GM23338 (cell line): ENCODE data around the gene PLCXD3. TPM values are rescaled to one million over a fixed set of nuclear protein-coding genes. Genes with fewer than 3 reads are reported as not detected.

ENCODE experiments used
- ATAC-seq: fragments of 200-7000 bp; cut with Tn5 transposase; 3 replicates; pipeline ENCODE4 v1.9.1; 2020
- DNase-seq: peaks from one replicate; pipeline ENCODE4 v3.0.0-alpha.2; 2015; ENCODE audit warnings: low spot score
- H2AFZ ChIP-seq: fragments of 200-600 bp; sonication (generic); 2 replicates; pipeline ENCODE4 v1.8.0; 2016; ENCODE audit warnings: antibody characterized with exemption, mild to moderate bottlenecking, moderate library complexity
- H3F3A ChIP-seq: fragments of 200-600 bp; sonication (generic); replicated peaks from 2 replicates; pipeline ENCODE4 v1.8.0; 2017; ENCODE audit warnings: antibody characterized with exemption, mixed run types, low read depth
- H3K27ac ChIP-seq: fragments of 200-600 bp; sonication (generic); 2 replicates; pipeline ENCODE4 v1.6.1; 2016; ENCODE audit warnings: low read depth
- H3K27me3 ChIP-seq: fragments of 200-600 bp; sonication (generic); 2 replicates; pipeline ENCODE4 v1.8.0; 2016; ENCODE audit warnings: mild to moderate bottlenecking, mixed run types, moderate library complexity; ENCODE audit not compliant: insufficient read depth
- H3K36me3 ChIP-seq: fragments of 200-600 bp; sonication (generic); 2 replicates; pipeline ENCODE4 v1.8.0; 2016; ENCODE audit warnings: mild to moderate bottlenecking; ENCODE audit not compliant: insufficient read depth
- H3K4me1 ChIP-seq: fragments of 200-600 bp; sonication (generic); 2 replicates; pipeline ENCODE4 v1.8.0; 2016; ENCODE audit warnings: mild to moderate bottlenecking, moderate library complexity; ENCODE audit not compliant: insufficient read depth
- H3K4me2 ChIP-seq: fragments of 200-600 bp; sonication (generic); 2 replicates; pipeline ENCODE4 v1.7.1; 2017; ENCODE audit warnings: mixed run types
- H3K4me3 ChIP-seq: fragments of 200-600 bp; sonication (generic); 2 replicates; pipeline ENCODE4 v1.6.1; 2016; ENCODE audit warnings: mixed run types
- H3K79me2 ChIP-seq: fragments of 200-600 bp; sonication (generic); replicated peaks from 2 replicates; pipeline ENCODE4 v1.8.0; 2017; ENCODE audit warnings: mild to moderate bottlenecking; ENCODE audit not compliant: insufficient read depth
- H3K9me2 ChIP-seq: fragments of 200-600 bp; sonication (generic); 2 replicates; pipeline ENCODE4 v1.8.0; 2017; ENCODE audit not compliant: insufficient read depth
- H4K20me1 ChIP-seq: fragments of 200-600 bp; sonication (generic); replicated peaks from 2 replicates; pipeline ENCODE4 v1.8.0; 2017; ENCODE audit warnings: mild to moderate bottlenecking; ENCODE audit not compliant: insufficient read depth
- H3K27ac Mint-ChIP-seq: 2 replicates; pipeline ENCODE4 v1.8.0; 2020; ENCODE audit warnings: inconsistent platforms, mild to moderate bottlenecking, moderate library complexity, mixed read lengths
- H3K27me3 Mint-ChIP-seq: 3 replicates; pipeline ENCODE4 v1.8.0; 2022; ENCODE audit warnings: low read depth, mild to moderate bottlenecking, moderate library complexity, mixed read lengths, inconsistent platforms; ENCODE audit not compliant: insufficient read depth, poor library complexity
- H3K36me3 Mint-ChIP-seq: 3 replicates; pipeline ENCODE4 v1.8.0; 2021; ENCODE audit warnings: low read depth, mild to moderate bottlenecking, inconsistent platforms, moderate library complexity, mixed read lengths
- H3K4me1 Mint-ChIP-seq: 3 replicates; pipeline ENCODE4 v1.8.0; 2020; ENCODE audit warnings: mild to moderate bottlenecking, inconsistent platforms, mixed read lengths
- H3K4me3 Mint-ChIP-seq: 3 replicates; pipeline ENCODE4 v1.8.0; 2021; ENCODE audit warnings: moderate library complexity, mild to moderate bottlenecking, inconsistent platforms, mixed read lengths
- H3K9me3 Mint-ChIP-seq: 3 replicates; pipeline ENCODE4 v1.8.0; 2020; ENCODE audit warnings: moderate library complexity, mild to moderate bottlenecking, inconsistent platforms, mixed read lengths
- CREB1 ChIP-seq: fragments of 250-450 bp; sonication (Bioruptor Pico); IDR thresholded peaks from 2 replicates; pipeline ENCODE4 v1.5.0; 2020; ENCODE audit warnings: low read depth, mild to moderate bottlenecking, moderate library complexity
- EZH2 ChIP-seq: fragments of 200-600 bp; sonication (generic); IDR thresholded peaks from one replicate; pipeline ENCODE4 v1.8.0; 2017; ENCODE audit warnings: antibody characterized with exemption, mild to moderate bottlenecking, low read depth; ENCODE audit not compliant: unreplicated experiment
- EZH2phosphoT487 ChIP-seq: fragments of 200-600 bp; sonication (generic); IDR thresholded peaks from one replicate; pipeline ENCODE4 v1.8.1; 2018; ENCODE audit warnings: antibody characterized with exemption; ENCODE audit not compliant: unreplicated experiment
- JUNB ChIP-seq: IDR thresholded peaks from one replicate; pipeline ENCODE4 v1.6.1; 2016; ENCODE audit warnings: antibody characterized with exemption; ENCODE audit not compliant: unreplicated experiment
- NANOG ChIP-seq: IDR thresholded peaks from 2 replicates; pipeline ENCODE4 v1.6.1; 2016; ENCODE audit warnings: antibody characterized with exemption, borderline replicate concordance
- POLR2AphosphoS5 ChIP-seq: IDR thresholded peaks from 2 replicates; pipeline ENCODE4 v1.6.1; 2016; ENCODE audit warnings: antibody characterized with exemption, low read depth
- STAT1 ChIP-seq: IDR thresholded peaks from one replicate; pipeline ENCODE4 v1.6.1; 2016; ENCODE audit warnings: antibody characterized with exemption; ENCODE audit not compliant: unreplicated experiment
- ZNF114 ChIP-seq: fragments of 250-450 bp; sonication (Bioruptor Pico); IDR thresholded peaks from 2 replicates; pipeline ENCODE4 v1.5.0; 2020; ENCODE audit warnings: mild to moderate bottlenecking, moderate library complexity
- ZNF331 ChIP-seq: fragments of 250-450 bp; sonication (Bioruptor Pico); IDR thresholded peaks from 2 replicates; pipeline ENCODE4 v1.5.0; 2020; ENCODE audit warnings: low read depth, mild to moderate bottlenecking, moderate library complexity
- polyA plus RNA-seq: library from polyadenylated mRNA; unstranded; fragments of >200 nt; fragmentation: Nextera tagmentation; extraction: Ambion mirVana; gene quantifications from 2 replicates; pipeline ENCODE4 v1.2.1, GENCODE V29; 2016
- total RNA-seq: library from RNA; depleted of rRNA; stranded (reverse); fragments of >200 nt; shearing (Covaris generic); gene quantifications from 2 replicates; pipeline ENCODE4 v1.2.3, GENCODE V29; 2014
- TF ChIP-seq, protein P1 (sequence below), 2 experiments: fragments of 200-600 bp in 1 of 2; sonication (generic) in 1 of 2; conservative IDR thresholded peaks; 2 replicates each; pipeline versions ENCODE4 v1.5.1 to v1.6.1; 2016 to 2017; ENCODE audit warnings: antibody characterized with exemption in 2 of 2, low read depth in 2 of 2, mild to moderate bottlenecking in 2 of 2, moderate library complexity in 1 of 2
- TF ChIP-seq, protein P2 (sequence below): IDR thresholded peaks from one replicate; pipeline ENCODE4 v1.6.1; 2018; ENCODE audit warnings: antibody characterized with exemption; ENCODE audit not compliant: unreplicated experiment
- TF ChIP-seq, protein P3 (sequence below): IDR thresholded peaks from 2 replicates; pipeline ENCODE4 v1.6.1; 2016; ENCODE audit warnings: antibody characterized with exemption
- TF ChIP-seq, protein P4 (sequence below): fragments of 250-450 bp; sonication (Bioruptor Pico); IDR thresholded peaks from 2 replicates; pipeline ENCODE4 v1.5.0; 2020; ENCODE audit warnings: mild to moderate bottlenecking, moderate library complexity

The PLCXD3 gene
- total and polyA plus RNA-seq, 2 experiments from 2014 or later: 0.03 TPM

DNA sequence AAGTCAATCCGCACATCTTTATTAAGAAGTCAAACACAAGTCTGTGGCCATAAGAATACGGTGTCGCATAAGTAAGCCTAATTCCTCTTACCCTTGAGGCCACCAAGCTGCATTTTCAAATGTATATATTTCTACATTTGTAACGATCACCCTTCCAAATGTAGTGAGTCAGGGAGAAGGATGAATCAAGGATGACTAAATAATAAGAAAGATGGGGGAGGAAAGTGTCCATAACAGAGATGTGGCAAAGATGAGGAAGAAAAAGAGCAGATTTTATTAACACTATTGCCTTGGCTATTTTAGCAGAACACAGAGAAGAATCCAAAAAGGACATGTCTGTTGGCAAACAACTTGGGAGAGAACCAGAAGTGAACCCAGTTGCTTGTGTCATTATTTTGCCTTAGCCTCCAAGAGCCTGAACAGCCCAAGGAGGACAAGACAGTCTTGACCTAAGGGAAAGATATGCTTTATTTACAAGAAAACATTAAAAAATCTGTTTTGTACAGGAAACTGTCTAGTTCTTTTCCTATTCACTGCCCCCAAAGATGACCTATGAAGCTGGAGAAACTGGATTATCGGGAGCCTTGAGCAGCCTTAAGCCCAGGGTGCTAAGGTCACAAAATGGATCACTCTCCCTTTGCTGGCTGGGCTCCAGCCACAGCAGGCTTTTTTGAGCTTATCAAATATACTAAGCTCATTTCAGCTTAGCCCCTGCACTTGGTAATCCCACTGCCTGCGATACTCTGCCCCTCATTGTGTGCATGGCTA, 101.5 kb downstream of the PLCXD3 start:
- ATAC-seq: no peak
- no peak overlapping the region for H3K27ac Mint-ChIP-seq

More for the DNA sequence above, 101.5 kb downstream of the PLCXD3 start:
- no peak overlapping the region for H3K4me2 ChIP-seq
- H3K27me3 ChIP-seq: no peaks in the 10 kb centered on the region
- no peaks in the 10 kb centered on the region for H4K20me1 ChIP-seq
- Mint-ChIP-seq H3K27me3 (no peaks in the 10 kb centered on the region), H3K4me1 (peaks cover 3% of the 10 kb centered on the region; the same call in 2 of the 3 replicates), H3K9me3 (no peaks in the 10 kb centered on the region), H3K4me3 (no peak overlapping the region), H3K36me3 (no peaks in the 10 kb centered on the region)
- DNase-seq: no peak
- H3K36me3 ChIP-seq: no peaks in the 10 kb centered on the region
- H3K4me3 ChIP-seq: no peak overlapping the region
- no peaks in the 10 kb centered on the region for H3K4me1 ChIP-seq
- H3K27ac ChIP-seq: no peak overlapping the region
- H3K79me2 ChIP-seq: no peaks in the 10 kb centered on the region
- H3F3A ChIP-seq: no peaks in the 10 kb centered on the region
- no peak overlapping the region for H2AFZ ChIP-seq
- TF ChIP-seq, protein P1, sequence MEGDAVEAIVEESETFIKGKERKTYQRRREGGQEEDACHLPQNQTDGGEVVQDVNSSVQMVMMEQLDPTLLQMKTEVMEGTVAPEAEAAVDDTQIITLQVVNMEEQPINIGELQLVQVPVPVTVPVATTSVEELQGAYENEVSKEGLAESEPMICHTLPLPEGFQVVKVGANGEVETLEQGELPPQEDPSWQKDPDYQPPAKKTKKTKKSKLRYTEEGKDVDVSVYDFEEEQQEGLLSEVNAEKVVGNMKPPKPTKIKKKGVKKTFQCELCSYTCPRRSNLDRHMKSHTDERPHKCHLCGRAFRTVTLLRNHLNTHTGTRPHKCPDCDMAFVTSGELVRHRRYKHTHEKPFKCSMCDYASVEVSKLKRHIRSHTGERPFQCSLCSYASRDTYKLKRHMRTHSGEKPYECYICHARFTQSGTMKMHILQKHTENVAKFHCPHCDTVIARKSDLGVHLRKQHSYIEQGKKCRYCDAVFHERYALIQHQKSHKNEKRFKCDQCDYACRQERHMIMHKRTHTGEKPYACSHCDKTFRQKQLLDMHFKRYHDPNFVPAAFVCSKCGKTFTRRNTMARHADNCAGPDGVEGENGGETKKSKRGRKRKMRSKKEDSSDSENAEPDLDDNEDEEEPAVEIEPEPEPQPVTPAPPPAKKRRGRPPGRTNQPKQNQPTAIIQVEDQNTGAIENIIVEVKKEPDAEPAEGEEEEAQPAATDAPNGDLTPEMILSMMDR (conservative IDR thresholded peaks at IDR 0.05; ENCODE audit: low read depth in 2 of 2): no peak
- TF ChIP-seq POLR2AphosphoS5 (no peak), CREB1 (CRISPR knock-in tag) (no peak), ZNF114 (CRISPR knock-in tag) (no peak), STAT1 (no peak), EZH2phosphoT487 (no peak), EZH2 (no peak), JUNB (no peak), ZNF331 (CRISPR knock-in tag) (no peak), NANOG (no peak)
- TF ChIP-seq, protein P2, sequence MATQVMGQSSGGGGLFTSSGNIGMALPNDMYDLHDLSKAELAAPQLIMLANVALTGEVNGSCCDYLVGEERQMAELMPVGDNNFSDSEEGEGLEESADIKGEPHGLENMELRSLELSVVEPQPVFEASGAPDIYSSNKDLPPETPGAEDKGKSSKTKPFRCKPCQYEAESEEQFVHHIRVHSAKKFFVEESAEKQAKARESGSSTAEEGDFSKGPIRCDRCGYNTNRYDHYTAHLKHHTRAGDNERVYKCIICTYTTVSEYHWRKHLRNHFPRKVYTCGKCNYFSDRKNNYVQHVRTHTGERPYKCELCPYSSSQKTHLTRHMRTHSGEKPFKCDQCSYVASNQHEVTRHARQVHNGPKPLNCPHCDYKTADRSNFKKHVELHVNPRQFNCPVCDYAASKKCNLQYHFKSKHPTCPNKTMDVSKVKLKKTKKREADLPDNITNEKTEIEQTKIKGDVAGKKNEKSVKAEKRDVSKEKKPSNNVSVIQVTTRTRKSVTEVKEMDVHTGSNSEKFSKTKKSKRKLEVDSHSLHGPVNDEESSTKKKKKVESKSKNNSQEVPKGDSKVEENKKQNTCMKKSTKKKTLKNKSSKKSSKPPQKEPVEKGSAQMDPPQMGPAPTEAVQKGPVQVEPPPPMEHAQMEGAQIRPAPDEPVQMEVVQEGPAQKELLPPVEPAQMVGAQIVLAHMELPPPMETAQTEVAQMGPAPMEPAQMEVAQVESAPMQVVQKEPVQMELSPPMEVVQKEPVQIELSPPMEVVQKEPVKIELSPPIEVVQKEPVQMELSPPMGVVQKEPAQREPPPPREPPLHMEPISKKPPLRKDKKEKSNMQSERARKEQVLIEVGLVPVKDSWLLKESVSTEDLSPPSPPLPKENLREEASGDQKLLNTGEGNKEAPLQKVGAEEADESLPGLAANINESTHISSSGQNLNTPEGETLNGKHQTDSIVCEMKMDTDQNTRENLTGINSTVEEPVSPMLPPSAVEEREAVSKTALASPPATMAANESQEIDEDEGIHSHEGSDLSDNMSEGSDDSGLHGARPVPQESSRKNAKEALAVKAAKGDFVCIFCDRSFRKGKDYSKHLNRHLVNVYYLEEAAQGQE: no peak
- TF ChIP-seq, protein P3, sequence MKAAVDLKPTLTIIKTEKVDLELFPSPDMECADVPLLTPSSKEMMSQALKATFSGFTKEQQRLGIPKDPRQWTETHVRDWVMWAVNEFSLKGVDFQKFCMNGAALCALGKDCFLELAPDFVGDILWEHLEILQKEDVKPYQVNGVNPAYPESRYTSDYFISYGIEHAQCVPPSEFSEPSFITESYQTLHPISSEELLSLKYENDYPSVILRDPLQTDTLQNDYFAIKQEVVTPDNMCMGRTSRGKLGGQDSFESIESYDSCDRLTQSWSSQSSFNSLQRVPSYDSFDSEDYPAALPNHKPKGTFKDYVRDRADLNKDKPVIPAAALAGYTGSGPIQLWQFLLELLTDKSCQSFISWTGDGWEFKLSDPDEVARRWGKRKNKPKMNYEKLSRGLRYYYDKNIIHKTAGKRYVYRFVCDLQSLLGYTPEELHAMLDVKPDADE: no peak
- TF ChIP-seq, protein P4, sequence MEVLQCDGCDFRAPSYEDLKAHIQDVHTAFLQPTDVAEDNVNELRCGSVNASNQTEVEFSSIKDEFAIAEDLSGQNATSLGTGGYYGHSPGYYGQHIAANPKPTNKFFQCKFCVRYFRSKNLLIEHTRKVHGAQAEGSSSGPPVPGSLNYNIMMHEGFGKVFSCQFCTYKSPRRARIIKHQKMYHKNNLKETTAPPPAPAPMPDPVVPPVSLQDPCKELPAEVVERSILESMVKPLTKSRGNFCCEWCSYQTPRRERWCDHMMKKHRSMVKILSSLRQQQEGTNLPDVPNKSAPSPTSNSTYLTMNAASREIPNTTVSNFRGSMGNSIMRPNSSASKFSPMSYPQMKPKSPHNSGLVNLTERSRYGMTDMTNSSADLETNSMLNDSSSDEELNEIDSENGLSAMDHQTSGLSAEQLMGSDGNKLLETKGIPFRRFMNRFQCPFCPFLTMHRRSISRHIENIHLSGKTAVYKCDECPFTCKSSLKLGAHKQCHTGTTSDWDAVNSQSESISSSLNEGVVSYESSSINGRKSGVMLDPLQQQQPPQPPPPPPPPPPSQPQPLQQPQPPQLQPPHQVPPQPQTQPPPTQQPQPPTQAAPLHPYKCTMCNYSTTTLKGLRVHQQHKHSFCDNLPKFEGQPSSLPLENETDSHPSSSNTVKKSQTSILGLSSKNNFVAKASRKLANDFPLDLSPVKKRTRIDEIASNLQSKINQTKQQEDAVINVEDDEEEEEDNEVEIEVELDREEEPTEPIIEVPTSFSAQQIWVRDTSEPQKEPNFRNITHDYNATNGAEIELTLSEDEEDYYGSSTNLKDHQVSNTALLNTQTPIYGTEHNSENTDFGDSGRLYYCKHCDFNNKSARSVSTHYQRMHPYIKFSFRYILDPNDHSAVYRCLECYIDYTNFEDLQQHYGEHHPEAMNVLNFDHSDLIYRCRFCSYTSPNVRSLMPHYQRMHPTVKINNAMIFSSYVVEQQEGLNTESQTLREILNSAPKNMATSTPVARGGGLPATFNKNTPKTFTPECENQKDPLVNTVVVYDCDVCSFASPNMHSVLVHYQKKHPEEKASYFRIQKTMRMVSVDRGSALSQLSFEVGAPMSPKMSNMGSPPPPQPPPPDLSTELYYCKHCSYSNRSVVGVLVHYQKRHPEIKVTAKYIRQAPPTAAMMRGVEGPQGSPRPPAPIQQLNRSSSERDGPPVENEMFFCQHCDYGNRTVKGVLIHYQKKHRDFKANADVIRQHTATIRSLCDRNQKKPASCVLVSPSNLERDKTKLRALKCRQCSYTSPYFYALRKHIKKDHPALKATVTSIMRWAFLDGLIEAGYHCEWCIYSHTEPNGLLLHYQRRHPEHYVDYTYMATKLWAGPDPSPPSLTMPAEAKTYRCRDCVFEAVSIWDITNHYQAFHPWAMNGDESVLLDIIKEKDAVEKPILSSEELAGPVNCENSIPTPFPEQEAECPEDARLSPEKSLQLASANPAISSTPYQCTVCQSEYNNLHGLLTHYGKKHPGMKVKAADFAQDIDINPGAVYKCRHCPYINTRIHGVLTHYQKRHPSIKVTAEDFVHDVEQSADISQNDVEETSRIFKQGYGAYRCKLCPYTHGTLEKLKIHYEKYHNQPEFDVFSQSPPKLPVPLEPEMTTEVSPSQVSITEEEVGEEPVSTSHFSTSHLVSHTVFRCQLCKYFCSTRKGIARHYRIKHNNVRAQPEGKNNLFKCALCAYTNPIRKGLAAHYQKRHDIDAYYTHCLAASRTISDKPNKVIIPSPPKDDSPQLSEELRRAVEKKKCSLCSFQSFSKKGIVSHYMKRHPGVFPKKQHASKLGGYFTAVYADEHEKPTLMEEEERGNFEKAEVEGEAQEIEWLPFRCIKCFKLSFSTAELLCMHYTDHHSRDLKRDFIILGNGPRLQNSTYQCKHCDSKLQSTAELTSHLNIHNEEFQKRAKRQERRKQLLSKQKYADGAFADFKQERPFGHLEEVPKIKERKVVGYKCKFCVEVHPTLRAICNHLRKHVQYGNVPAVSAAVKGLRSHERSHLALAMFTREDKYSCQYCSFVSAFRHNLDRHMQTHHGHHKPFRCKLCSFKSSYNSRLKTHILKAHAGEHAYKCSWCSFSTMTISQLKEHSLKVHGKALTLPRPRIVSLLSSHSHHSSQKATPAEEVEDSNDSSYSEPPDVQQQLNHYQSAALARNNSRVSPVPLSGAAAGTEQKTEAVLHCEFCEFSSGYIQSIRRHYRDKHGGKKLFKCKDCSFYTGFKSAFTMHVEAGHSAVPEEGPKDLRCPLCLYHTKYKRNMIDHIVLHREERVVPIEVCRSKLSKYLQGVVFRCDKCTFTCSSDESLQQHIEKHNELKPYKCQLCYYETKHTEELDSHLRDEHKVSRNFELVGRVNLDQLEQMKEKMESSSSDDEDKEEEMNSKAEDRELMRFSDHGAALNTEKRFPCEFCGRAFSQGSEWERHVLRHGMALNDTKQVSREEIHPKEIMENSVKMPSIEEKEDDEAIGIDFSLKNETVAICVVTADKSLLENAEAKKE (CRISPR knock-in tag): no peak
- no peaks in the 10 kb centered on the region for H3K9me2 ChIP-seq
